ENCODE results near the gene LIX1L. TPM values are rescaled to one million over a fixed set of nuclear protein-coding genes. Genes with fewer than 3 reads are reported as not detected.
A peak's percentile ranks its signal among the peaks of the same experiment; 100 is the strongest.

Gene LIX1L
- total RNA-seq, 6 experiments from 2014 or later: 10.6 to 11.9 (median 11.0) TPM

DNA sequence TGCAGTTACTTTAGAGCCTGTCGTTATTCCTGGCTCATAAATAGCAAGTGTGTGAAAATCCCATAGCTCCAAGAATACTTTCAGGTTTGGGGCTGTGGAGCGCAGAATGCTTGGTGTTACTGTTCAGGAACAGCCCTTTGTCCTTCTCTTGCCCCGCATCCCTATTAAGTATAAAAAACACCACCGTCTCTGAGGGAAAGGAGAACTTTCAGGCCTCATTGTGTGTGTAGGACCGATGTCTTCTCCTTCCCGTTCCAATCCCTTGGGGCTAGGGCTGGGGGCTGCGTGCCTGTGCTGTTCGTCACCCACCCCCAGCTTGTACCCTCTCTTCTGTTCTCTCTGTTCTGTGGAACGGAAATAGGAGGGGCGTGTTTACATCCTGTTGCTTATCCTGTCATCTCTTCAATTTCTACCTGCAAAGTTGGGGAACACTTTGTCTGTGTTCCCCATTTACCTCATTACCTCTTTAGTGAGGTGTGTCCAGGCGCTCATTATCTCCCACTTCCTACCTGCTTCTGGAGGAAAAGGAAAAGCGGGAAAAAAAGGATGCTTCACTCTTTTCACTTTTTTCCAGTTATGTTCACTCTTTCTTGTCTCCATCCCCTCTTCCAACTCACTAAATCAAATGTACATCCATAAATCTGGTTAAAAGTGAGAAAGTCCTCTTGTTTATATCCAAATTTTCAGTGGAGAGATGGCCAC, 39.4 kb upstream of the LIX1L start:
- H3K4me1 ChIP-seq: peaks cover 0 to 54% (median 22%) of the 10 kb centered on the region in 4 donors
- intact Hi-C loops (cut with DNase I): no loop called here
- WGBS (ENCODE audit: insufficient coverage, low coverage, low lambda C conversion rate, missing lambda C conversion rate): 4% methylated on average over 11 of the region's 12 CpGs

DNA sequence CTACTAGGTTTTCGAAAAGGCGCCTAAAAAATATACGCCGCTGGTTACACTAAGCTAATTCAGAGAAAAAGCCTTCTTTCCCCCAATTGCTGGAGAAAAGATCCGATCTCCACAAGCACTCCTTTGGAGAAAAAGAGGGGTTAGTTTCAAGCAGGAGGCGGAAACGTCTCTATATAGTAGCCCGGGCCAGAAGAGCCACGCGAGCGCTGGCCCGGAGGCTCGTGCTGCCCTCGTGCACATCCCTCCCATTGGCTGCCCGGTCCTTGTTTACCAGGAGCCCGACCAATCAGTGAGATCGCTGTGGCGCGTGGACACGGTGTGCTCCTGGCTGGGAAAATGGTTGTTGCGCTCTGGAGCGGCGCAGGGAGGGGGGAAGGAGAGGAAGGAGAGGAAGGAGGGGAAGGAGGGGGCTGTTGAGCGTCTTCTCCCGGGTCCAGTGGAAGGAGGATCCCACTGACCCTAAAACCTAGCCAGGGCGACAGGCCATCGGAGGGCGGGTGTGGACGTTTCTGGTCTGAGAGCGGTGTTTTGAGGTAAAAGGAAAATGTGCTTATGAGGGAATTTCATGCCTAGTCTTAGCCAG, 38.7 kb upstream of the LIX1L start, which contains the start of gene TXNIP:
TSS of gene TXNIP (minus strand) at position 147 of the 583 bp plus-strand sequence. CDS start 313 bp downstream, outside the sequence.
- DNase-seq (peak; percentile 99), ATAC-seq (peak; percentile 81 to 91 (median 86))
- H3K9me3 ChIP-seq: no peaks in the 10 kb centered on the region
- H3K4me3 ChIP-seq: peak within 1 kb of the TSS; percentile 79 to 91 (median 83)
- under 1% methylated on average over 27 of the region's 30 CpGs for WGBS (ENCODE audit: insufficient coverage, low coverage, low lambda C conversion rate, missing lambda C conversion rate)
- peaks cover 0 to 56% (median 25%) of the 10 kb centered on the region in 4 donors for H3K4me1 ChIP-seq
- intact Hi-C loops (cut with DNase I): no loop called here
- H3K27me3 ChIP-seq: no peaks in the 10 kb centered on the region
- peaks cover 0 to 31% (median 24%) of the 10 kb centered on the region in 4 donors for H3K36me3 ChIP-seq
- H3K27ac ChIP-seq: peak within 1 kb of the TSS; percentile 88 to 98 (median 92)
- TF ChIP-seq, protein P1, sequence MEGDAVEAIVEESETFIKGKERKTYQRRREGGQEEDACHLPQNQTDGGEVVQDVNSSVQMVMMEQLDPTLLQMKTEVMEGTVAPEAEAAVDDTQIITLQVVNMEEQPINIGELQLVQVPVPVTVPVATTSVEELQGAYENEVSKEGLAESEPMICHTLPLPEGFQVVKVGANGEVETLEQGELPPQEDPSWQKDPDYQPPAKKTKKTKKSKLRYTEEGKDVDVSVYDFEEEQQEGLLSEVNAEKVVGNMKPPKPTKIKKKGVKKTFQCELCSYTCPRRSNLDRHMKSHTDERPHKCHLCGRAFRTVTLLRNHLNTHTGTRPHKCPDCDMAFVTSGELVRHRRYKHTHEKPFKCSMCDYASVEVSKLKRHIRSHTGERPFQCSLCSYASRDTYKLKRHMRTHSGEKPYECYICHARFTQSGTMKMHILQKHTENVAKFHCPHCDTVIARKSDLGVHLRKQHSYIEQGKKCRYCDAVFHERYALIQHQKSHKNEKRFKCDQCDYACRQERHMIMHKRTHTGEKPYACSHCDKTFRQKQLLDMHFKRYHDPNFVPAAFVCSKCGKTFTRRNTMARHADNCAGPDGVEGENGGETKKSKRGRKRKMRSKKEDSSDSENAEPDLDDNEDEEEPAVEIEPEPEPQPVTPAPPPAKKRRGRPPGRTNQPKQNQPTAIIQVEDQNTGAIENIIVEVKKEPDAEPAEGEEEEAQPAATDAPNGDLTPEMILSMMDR (IDR thresholded peaks at IDR 0.05): no peak
- TF ChIP-seq POLR2A (IDR thresholded peaks at IDR 0.05): peak; percentile 99

More for the DNA sequence above, 39.4 kb upstream of the LIX1L start:
- peaks cover 0 to 31% (median 24%) of the 10 kb centered on the region in 4 donors for H3K36me3 ChIP-seq
- H3K27ac ChIP-seq: peak overlapping the region; percentile 88 to 98 (median 92)
- peak overlapping the region; percentile 79 to 91 (median 83) for H3K4me3 ChIP-seq
- peak; percentile 4 to 43 (median 6) for ATAC-seq
- no peaks in the 10 kb centered on the region for H3K9me3 ChIP-seq
- H3K27me3 ChIP-seq: no peaks in the 10 kb centered on the region
- peak in 2 of 3 donors; percentile 39 to 47 for DNase-seq
- TF ChIP-seq POLR2A (IDR thresholded peaks at IDR 0.05): peak; percentile 59
- TF ChIP-seq, protein P1 (IDR thresholded peaks at IDR 0.05): no peak

DNA sequence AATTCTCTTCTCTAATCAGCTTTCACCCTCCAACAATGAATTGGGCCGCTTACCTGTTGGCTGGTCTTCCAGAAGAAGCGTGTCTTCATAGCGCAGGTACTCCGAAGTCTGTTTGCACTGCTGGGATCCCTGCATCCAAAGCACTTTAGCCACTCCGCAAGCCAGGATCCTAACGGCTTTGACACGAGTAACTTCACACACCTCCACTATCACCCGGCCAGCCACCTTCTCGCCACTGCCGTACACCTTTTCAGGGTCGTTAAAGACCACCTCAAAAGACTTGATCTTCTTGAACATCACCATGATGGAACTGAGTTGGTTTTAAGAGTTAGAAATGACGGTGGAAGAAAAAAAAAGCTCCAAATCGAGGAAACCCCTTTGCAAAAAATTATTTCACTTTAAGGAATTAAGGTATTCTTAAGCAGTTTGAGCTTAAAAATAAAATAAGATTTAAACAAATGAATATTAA, 38.2 kb upstream of the LIX1L start:
- Histone ChIP-seq H3K9me3 (no peaks in the 10 kb centered on the region), H3K27me3 (no peaks in the 10 kb centered on the region), H3K4me1 (peaks cover 0 to 61% (median 25%) of the 10 kb centered on the region in 4 donors), H3K36me3 (peaks cover 0 to 31% (median 24%) of the 10 kb centered on the region in 4 donors), H3K27ac (peak overlapping the region; percentile 88 to 98 (median 92)), H3K4me3 (peak overlapping the region; percentile 79 to 91 (median 83))
- WGBS (ENCODE audit: insufficient coverage, low coverage, low lambda C conversion rate, missing lambda C conversion rate): under 1% methylated on average over 13 of the region's 13 CpGs
- DNase-seq (no peak), ATAC-seq (peak in 2 of 4 donors; percentile 3 to 8)
- intact Hi-C loops (cut with DNase I): no loop called here
- TF ChIP-seq, protein P1 (IDR thresholded peaks at IDR 0.05): no peak
- no peak for TF ChIP-seq POLR2A (IDR thresholded peaks at IDR 0.05)

DNA sequence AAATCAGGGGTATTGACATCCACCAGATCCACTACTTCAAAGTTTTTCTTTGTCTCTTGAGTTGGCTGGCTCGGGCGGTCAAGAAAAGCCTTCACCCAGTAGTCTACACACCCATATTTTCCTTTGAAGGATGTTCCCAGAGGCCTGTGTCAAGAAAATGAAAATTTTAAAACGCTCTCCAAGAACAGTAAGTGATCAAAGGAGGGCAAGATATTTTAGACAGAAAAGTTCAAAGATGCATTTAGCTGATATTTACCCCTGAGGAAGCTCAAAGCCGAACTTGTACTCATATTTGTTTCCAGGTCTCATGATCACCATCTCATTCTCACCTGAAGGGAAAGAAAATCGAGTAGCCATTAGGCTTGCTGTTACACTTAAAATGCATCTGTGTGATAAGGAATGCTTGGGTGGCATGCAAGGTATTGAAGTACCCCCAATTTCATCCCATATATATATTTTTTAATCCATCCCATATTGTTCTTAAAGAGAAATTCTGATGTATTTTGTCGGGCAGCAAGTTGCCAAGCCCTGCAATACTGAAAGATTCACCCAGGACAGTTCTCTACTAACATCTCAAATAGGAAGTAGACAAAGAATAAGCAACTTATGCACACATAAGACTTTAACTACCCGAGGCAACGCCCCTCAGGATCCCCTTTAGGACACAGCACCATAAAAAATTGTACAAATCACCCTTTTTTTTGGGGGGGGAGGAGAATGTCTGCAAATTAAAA, 37.5 kb upstream of the LIX1L start:
- peak overlapping the region; percentile 79 to 91 (median 83) for H3K4me3 ChIP-seq
- peak overlapping the region; percentile 88 to 98 (median 92) for H3K27ac ChIP-seq
- intact Hi-C loops (cut with DNase I): no loop called here
- WGBS (ENCODE audit: insufficient coverage, low coverage, low lambda C conversion rate, missing lambda C conversion rate): 0% methylated on average over 8 of the region's 8 CpGs
- no peaks in the 10 kb centered on the region for H3K27me3 ChIP-seq
- no peaks in the 10 kb centered on the region for H3K9me3 ChIP-seq
- ATAC-seq (no peak), DNase-seq (no peak)
- TF ChIP-seq POLR2A (IDR thresholded peaks at IDR 0.05): no peak
- TF ChIP-seq, protein P1 (IDR thresholded peaks at IDR 0.05): no peak
- peaks cover 0 to 68% (median 25%) of the 10 kb centered on the region in 4 donors for H3K4me1 ChIP-seq
- peaks cover 0 to 31% (median 24%) of the 10 kb centered on the region in 4 donors for H3K36me3 ChIP-seq

Measured in right lobe of liver (tissue), 6 donors.